Chondrocyte (in vitro differentiated cells): ENCODE results near the gene INF2. TPM values are rescaled to one million over a fixed set of nuclear protein-coding genes. Genes with fewer than 3 reads are reported as not detected.

Experiments
- DNase-seq: peaks from one replicate; pipeline ENCODE4 v3.0.0; 2021; ENCODE audit warnings: mixed read lengths, low spot score
- H3K27ac Mint-ChIP-seq: one replicate; pipeline ENCODE4 v1.8.0; 2021; ENCODE audit warnings: mild to moderate bottlenecking, moderate library complexity, mixed read lengths; ENCODE audit not compliant: unreplicated experiment
- H3K27me3 Mint-ChIP-seq: 2 replicates; pipeline ENCODE4 v1.8.0; 2021; ENCODE audit warnings: low read depth, mixed read lengths
- H3K36me3 Mint-ChIP-seq: 2 replicates; pipeline ENCODE4 v1.8.0; 2021; ENCODE audit warnings: low read depth, mixed read lengths
- H3K4me1 Mint-ChIP-seq: 2 replicates; pipeline ENCODE4 v1.8.0; 2021; ENCODE audit warnings: low read depth, mild to moderate bottlenecking, mixed read lengths
- H3K4me3 Mint-ChIP-seq: one replicate; pipeline ENCODE4 v1.8.0; 2021; ENCODE audit warnings: mild to moderate bottlenecking, moderate library complexity, mixed read lengths; ENCODE audit not compliant: unreplicated experiment
- H3K9me3 Mint-ChIP-seq: 2 replicates; pipeline ENCODE4 v1.8.0; 2021; ENCODE audit warnings: low read depth, mixed read lengths
- total RNA-seq: library from RNA; stranded (reverse); gene quantifications from 3 replicates; pipeline ENCODE4 v1.2.1, GENCODE V29; 2021
- TF ChIP-seq, protein P1 (sequence below): fragments of 200-600 bp; sonication (generic); IDR thresholded peaks from 2 replicates; pipeline ENCODE4 v1.5.0; 2021; ENCODE audit warnings: antibody characterized with exemption, mild to moderate bottlenecking, moderate library complexity

The INF2 gene
- total RNA-seq, 1 donor from 2014 or later, result 117 TPM

DNA sequence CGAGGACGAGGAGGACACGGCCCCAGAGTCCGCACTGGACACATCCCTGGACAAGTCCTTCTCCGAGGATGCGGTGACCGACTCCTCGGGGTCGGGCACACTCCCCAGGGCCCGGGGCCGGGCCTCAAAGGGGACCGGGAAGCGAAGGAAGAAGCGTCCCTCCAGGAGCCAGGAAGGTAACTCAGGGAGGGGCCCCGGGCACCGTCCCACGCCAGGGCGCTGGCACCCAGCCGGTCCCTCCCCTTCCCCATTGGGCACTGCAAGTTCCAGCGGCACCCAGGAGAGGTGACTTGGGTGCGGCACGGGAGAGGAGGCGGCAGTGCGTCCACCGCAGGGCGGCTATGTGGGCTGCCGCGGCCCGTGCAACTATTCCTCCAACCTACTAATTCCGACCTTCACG, 25.3 kb downstream of the INF2 start:
- Mint-ChIP-seq H3K4me1 (no peaks in the 10 kb centered on the region), H3K27me3 (no peaks in the 10 kb centered on the region), H3K9me3 (no peaks in the 10 kb centered on the region), H3K36me3 (peaks cover 14% of the 10 kb centered on the region), H3K4me3 (no peak overlapping the region), H3K27ac (no peak overlapping the region)
- DNase-seq, result no peak
- TF ChIP-seq, protein P1, sequence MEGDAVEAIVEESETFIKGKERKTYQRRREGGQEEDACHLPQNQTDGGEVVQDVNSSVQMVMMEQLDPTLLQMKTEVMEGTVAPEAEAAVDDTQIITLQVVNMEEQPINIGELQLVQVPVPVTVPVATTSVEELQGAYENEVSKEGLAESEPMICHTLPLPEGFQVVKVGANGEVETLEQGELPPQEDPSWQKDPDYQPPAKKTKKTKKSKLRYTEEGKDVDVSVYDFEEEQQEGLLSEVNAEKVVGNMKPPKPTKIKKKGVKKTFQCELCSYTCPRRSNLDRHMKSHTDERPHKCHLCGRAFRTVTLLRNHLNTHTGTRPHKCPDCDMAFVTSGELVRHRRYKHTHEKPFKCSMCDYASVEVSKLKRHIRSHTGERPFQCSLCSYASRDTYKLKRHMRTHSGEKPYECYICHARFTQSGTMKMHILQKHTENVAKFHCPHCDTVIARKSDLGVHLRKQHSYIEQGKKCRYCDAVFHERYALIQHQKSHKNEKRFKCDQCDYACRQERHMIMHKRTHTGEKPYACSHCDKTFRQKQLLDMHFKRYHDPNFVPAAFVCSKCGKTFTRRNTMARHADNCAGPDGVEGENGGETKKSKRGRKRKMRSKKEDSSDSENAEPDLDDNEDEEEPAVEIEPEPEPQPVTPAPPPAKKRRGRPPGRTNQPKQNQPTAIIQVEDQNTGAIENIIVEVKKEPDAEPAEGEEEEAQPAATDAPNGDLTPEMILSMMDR, result no peak

DNA sequence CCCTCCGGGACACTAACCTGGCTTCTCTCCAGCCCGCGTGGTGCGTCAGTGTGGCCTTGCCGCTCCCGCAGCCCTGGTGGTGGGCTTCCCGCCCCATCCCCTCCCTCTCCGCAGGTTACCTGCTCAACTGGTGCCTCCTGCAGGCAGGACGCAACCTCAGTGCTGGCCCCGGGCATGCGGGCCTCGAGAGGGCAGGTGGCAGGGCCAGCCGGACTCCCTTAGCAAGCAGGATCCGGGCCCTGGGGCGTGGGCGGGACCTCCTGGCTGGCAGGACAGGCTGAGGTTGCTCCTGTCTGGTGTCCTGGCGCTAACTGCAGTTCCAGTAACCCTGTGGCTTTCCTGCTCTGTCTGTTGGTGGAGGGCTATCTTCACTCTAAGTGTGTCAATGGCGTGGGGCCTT, 26.0 kb downstream of the INF2 start:
- H3K4me1 Mint-ChIP-seq, result no peaks in the 10 kb centered on the region
- H3K9me3 Mint-ChIP-seq, result no peaks in the 10 kb centered on the region
- no peak overlapping the region for H3K4me3 Mint-ChIP-seq
- H3K27me3 Mint-ChIP-seq, result no peaks in the 10 kb centered on the region
- H3K36me3 Mint-ChIP-seq, result peaks cover 14% of the 10 kb centered on the region
- no peak for DNase-seq
- no peak overlapping the region for H3K27ac Mint-ChIP-seq
- TF ChIP-seq, protein P1, result no peak

DNA sequence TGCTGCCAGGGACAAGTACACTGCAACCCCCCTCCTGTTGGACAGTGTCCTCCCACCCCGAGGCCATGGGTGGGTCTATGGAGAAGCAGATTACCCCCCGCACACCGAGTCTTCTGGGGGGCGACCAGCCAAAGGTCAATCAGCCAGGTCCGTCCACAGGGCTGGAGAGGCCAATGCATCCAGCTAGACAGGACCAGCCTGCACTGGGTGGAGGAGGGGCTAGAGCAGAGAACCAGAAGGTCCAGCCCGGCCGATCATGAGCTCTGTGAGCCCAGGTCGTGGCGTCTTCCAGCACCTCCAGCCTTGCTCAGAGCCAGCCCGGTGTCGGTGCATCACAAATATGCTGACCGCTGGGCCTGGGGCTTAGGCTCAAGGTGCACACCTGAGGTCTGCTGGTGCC, 26.5 kb downstream of the INF2 start:
- DNase-seq, result no peak
- Mint-ChIP-seq H3K27me3 (no peaks in the 10 kb centered on the region), H3K9me3 (no peaks in the 10 kb centered on the region), H3K36me3 (peaks cover 13% of the 10 kb centered on the region), H3K27ac (no peak overlapping the region), H3K4me3 (no peak overlapping the region), H3K4me1 (no peaks in the 10 kb centered on the region)
- TF ChIP-seq, protein P1, result no peak

DNA sequence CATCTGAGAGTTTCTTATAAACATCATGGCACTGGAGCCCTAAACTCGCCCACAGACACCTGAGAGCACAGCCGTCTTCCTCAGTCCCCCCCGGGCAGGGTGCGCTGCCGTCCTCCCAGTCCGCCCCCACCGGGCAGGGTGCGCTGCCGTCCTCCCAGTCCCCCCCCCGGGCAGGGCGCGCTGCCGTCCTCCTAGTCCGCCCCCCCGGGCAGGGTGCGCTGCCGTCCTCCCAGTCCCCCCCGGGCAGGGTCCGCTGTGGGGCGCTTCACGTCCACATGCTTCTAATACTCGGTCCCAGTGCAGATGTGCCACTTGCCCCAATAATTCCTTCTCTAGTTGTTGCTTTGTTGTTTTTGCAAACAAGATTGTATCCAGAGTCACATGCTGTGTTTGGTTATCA, 27.7 kb downstream of the INF2 start:
- Mint-ChIP-seq H3K9me3 (no peaks in the 10 kb centered on the region), H3K36me3 (peaks cover 15% of the 10 kb centered on the region), H3K4me1 (peaks cover 9% of the 10 kb centered on the region), H3K27ac (no peak overlapping the region), H3K4me3 (no peak overlapping the region), H3K27me3 (no peaks in the 10 kb centered on the region)
- TF ChIP-seq, protein P1, result no peak
- no peak for DNase-seq

DNA sequence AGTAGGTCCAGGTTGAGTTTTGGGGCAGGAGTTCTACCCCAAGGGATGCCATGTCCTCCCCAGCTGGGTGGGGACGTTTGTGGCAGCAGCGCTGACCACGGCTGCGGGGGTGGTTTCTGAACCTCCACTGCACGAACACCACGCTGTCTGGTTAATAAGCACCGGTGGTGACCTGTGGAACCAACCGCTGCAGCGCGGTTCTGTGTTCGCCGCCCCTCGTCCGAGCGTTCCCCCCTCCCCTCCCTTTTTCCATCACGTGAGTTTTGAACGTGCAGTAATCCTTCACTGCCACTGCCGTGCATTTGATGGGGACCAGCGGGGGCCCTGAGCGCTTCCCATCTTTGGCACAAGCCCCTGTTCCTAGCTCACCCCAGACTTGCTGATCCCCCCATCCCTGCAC, 28.2 kb downstream of the INF2 start:
- Mint-ChIP-seq H3K27me3 (no peaks in the 10 kb centered on the region), H3K4me3 (no peak overlapping the region), H3K4me1 (peaks cover 15% of the 10 kb centered on the region), H3K9me3 (no peaks in the 10 kb centered on the region), H3K36me3 (peaks cover 15% of the 10 kb centered on the region), H3K27ac (no peak overlapping the region)
- TF ChIP-seq, protein P1, result no peak
- no peak for DNase-seq
